Suprapubic skin (tissue), 4 donors: Measurements from ENCODE around the gene CASP6. TPM values are rescaled to one million over a fixed set of nuclear protein-coding genes. Genes with fewer than 3 reads are reported as not detected.

Experiments used
- DNase-seq, 2 donors: peaks; one replicate each; pipeline ENCODE4 v3.0.0-alpha.2; 2019; ENCODE audit warnings: low spot score in 2 of 2
- H3K27ac ChIP-seq: fragments of 200-600 bp; sonication (generic); one replicate; pipeline ENCODE4 v1.5.1; 2019
- H3K27me3 ChIP-seq: fragments of 200-600 bp; sonication (generic); one replicate; pipeline ENCODE4 v1.5.1; 2019
- H3K36me3 ChIP-seq: fragments of 200-600 bp; sonication (generic); one replicate; pipeline ENCODE4 v1.5.1; 2019
- H3K4me1 ChIP-seq: fragments of 200-600 bp; sonication (generic); one replicate; pipeline ENCODE4 v1.5.1; 2019
- H3K4me3 ChIP-seq: fragments of 200-600 bp; sonication (generic); one replicate; pipeline ENCODE4 v1.5.1; 2019; ENCODE audit warnings: mild to moderate bottlenecking
- H3K9me3 ChIP-seq: fragments of 200-600 bp; sonication (generic); one replicate; pipeline ENCODE4 v1.5.1; 2019
- EP300 ChIP-seq: sonication (generic); formaldehyde crosslinking; IDR thresholded peaks from one replicate; pipeline ENCODE4 v1.6.1; 2017; ENCODE audit warnings: antibody characterized with exemption
- POLR2A ChIP-seq, 2 donors: fragments of 450-650 bp; IDR thresholded peaks; one replicate each; pipeline ENCODE4 v1.6.1; 2017; ENCODE audit warnings: antibody characterized with exemption in 2 of 2, mild to moderate bottlenecking in 2 of 2, moderate library complexity in 2 of 2
- POLR2AphosphoS5 ChIP-seq, 3 donors: sonication (generic); formaldehyde crosslinking; IDR thresholded peaks; one replicate each; pipeline ENCODE4 v1.6.1; 2017; ENCODE audit warnings: antibody characterized with exemption in 3 of 3
- WGBS: methylation state at CpG from one replicate; pipeline ENCODE4 v1.1.5; 2018; 5-methylcytosine and 5-hydroxymethylcytosine counted together
- total RNA-seq, 4 donors: library from RNA; depleted of rRNA; stranded (reverse); fragments of >200 nt; gene quantifications; one replicate each; pipeline ENCODE4 v1.1.0, GENCODE V29; 2016
- TF ChIP-seq, protein P1 (sequence below), 2 donors: fragments of 200-600 bp in 1 of 2; fragments of 450-650 bp in 1 of 2; sonication (generic) in 1 of 2; IDR thresholded peaks; one replicate each; pipeline ENCODE4 v1.5.1; 2016 to 2019; ENCODE audit warnings: antibody characterized with exemption in 2 of 2, mild to moderate bottlenecking in 1 of 2, moderate library complexity in 1 of 2

CASP6 gene
- total RNA-seq, 4 donors from 2014 or later: 18.4 to 30.5 (median 20.3) TPM

DNA sequence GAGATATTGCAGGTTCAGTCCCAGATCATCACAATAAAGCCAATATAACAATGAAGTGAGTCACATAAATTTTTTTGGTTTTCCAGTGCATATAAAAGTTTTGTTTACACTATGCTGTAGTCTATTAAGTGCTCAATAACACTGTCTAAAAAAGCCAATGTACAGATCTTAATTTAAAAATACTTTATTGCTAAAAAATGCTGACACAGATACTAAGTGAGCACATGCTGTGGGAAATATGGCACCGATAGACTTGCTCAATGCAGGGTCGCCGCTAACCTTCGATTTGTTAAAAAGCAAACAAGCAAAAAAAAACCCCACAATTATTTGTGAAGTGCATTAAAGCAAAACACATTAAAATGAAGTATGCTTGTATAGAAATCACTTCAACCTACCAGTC, 16.4 kb upstream of the CASP6 start:
- no peak for DNase-seq
- H3K27me3 ChIP-seq: no peaks in the 10 kb centered on the region
- 87% methylated on average over 4 of the region's 4 CpGs for WGBS
- no peaks in the 10 kb centered on the region for H3K4me1 ChIP-seq
- TF ChIP-seq, protein P1, sequence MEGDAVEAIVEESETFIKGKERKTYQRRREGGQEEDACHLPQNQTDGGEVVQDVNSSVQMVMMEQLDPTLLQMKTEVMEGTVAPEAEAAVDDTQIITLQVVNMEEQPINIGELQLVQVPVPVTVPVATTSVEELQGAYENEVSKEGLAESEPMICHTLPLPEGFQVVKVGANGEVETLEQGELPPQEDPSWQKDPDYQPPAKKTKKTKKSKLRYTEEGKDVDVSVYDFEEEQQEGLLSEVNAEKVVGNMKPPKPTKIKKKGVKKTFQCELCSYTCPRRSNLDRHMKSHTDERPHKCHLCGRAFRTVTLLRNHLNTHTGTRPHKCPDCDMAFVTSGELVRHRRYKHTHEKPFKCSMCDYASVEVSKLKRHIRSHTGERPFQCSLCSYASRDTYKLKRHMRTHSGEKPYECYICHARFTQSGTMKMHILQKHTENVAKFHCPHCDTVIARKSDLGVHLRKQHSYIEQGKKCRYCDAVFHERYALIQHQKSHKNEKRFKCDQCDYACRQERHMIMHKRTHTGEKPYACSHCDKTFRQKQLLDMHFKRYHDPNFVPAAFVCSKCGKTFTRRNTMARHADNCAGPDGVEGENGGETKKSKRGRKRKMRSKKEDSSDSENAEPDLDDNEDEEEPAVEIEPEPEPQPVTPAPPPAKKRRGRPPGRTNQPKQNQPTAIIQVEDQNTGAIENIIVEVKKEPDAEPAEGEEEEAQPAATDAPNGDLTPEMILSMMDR (IDR thresholded peaks at IDR 0.05): no peak
- H3K27ac ChIP-seq: no peak overlapping the region
- H3K4me3 ChIP-seq: no peak overlapping the region
- no peaks in the 10 kb centered on the region for H3K9me3 ChIP-seq
- peaks cover 21% of the 10 kb centered on the region for H3K36me3 ChIP-seq

DNA sequence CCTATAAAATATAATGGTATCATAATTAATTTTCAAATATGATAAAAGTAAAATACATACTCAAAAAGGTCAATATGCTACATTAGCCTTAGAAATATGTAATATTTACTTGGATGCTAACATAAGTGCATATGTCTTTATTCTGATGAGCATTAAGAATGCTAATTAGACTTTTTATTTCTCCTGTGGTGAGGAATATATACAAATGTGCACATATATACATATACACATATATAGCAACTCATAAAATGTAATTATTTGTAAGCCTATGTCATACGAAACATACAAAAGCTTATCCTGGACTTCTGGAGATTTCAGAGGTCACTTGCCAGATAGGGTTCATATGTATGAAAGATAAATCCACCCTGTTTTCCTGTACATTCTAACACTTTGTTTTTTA, 15.5 kb upstream of the CASP6 start:
- TF ChIP-seq POLR2A (IDR thresholded peaks at IDR 0.05) (no peak), POLR2AphosphoS5 (IDR thresholded peaks at IDR 0.05) (no peak), EP300 (no peak)
- TF ChIP-seq, protein P1 (IDR thresholded peaks at IDR 0.05): no peak
- H3K4me1 ChIP-seq: no peaks in the 10 kb centered on the region

DNA sequence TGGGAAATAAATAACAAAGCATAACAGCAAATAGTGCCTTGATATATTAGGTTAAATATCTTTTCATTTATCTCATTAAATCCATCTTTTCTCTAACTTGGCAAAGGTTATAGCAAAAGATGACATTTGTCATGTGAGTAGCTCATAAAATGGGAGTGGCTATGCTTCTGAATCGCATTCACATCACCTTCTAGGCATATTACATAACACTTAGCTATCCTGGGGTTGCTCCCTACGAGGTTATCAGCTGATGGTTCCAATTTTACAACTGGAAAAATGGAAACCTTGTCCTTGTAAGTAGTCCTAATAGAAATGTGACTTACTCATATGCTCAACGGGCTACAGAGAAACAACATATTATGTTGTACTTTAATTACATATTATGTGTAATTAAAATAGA, 10.3 kb upstream of the CASP6 start:
- Histone ChIP-seq H3K9me3 (no peaks in the 10 kb centered on the region), H3K4me1 (no peaks in the 10 kb centered on the region), H3K4me3 (no peak overlapping the region), H3K36me3 (peaks cover 45% of the 10 kb centered on the region), H3K27ac (no peak overlapping the region), H3K27me3 (no peaks in the 10 kb centered on the region)
- TF ChIP-seq POLR2A (IDR thresholded peaks at IDR 0.05): no peak
- TF ChIP-seq, protein P1 (IDR thresholded peaks at IDR 0.05): no peak
- TF ChIP-seq POLR2AphosphoS5 (IDR thresholded peaks at IDR 0.05): no peak
- no peak for TF ChIP-seq EP300
- WGBS: 73% methylated on average over 3 of the region's 3 CpGs
- DNase-seq: no peak

More for the DNA sequence above, 15.5 kb upstream of the CASP6 start:
- Histone ChIP-seq H3K36me3 (peaks cover 25% of the 10 kb centered on the region), H3K9me3 (no peaks in the 10 kb centered on the region), H3K4me3 (no peak overlapping the region), H3K27me3 (no peaks in the 10 kb centered on the region), H3K27ac (no peak overlapping the region)
- no peak for DNase-seq
- 91% methylated on average over 1 of the region's 1 CpG for WGBS

DNA sequence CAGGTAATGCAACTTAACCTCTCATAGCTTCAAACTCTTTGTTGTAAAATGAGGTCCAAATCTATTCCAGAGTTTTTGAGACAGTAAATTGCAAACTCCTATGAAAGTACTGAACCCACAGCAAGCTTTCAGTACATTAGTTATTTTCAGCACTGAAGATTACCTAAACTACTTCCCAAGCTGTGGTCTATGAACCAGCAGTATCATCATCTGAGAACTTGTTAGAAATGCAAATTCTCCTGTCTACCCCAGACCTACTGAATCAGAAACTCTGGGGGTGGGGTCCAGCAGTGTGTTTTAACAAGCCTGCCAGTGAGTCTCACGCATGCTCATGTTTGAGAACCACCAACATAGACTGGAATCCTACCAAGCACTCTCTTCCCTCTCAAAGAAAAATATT, 5.7 kb upstream of the CASP6 start:
- H3K9me3 ChIP-seq: no peaks in the 10 kb centered on the region
- no peak overlapping the region for H3K4me3 ChIP-seq
- 79% methylated on average over 1 of the region's 1 CpG for WGBS
- peaks cover 1% of the 10 kb centered on the region for H3K4me1 ChIP-seq
- no peaks in the 10 kb centered on the region for H3K27me3 ChIP-seq
- TF ChIP-seq POLR2A (IDR thresholded peaks at IDR 0.05) (no peak), EP300 (no peak), POLR2AphosphoS5 (IDR thresholded peaks at IDR 0.05) (no peak)
- TF ChIP-seq, protein P1 (IDR thresholded peaks at IDR 0.05): no peak
- no peak for DNase-seq
- no peak overlapping the region for H3K27ac ChIP-seq
- peaks cover 27% of the 10 kb centered on the region for H3K36me3 ChIP-seq

DNA sequence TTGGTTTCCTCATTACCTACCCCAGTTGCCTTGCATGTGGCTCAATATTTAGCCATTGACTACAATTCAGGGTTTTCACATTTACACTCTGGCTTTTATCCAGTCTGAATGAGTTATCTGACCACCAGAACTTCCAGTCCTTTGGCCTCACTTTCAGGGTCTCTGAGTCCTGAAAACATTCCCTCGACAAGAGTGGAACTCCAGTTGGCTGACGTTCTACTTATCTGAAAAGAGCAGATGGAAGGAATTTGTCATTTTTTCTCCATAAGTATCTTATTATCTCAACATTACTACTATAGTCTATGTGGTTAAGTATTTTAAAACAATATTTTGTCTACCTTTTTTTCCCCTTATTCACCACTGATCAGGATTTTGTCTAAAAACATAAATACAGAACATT, 5.2 kb upstream of the CASP6 start:
- peaks cover 6% of the 10 kb centered on the region for H3K4me1 ChIP-seq
- peaks cover 24% of the 10 kb centered on the region for H3K36me3 ChIP-seq
- no peak overlapping the region for H3K27ac ChIP-seq
- DNase-seq: no peak
- H3K9me3 ChIP-seq: no peaks in the 10 kb centered on the region
- no peak for TF ChIP-seq POLR2AphosphoS5 (IDR thresholded peaks at IDR 0.05)
- TF ChIP-seq EP300: no peak
- TF ChIP-seq, protein P1 (IDR thresholded peaks at IDR 0.05): no peak
- no peak for TF ChIP-seq POLR2A (IDR thresholded peaks at IDR 0.05)
- WGBS: 65% methylated on average over 2 of the region's 2 CpGs
- H3K4me3 ChIP-seq: no peak overlapping the region
- no peaks in the 10 kb centered on the region for H3K27me3 ChIP-seq
